HepG2 (cell line): ENCODE data around the gene PPA2. TPM values are rescaled to one million over a fixed set of nuclear protein-coding genes. Genes with fewer than 3 reads are reported as not detected.
A peak's percentile ranks its signal among the peaks of the same experiment; 100 is the strongest.

ENCODE experiments used
- HMGA1 ChIP-seq: sonication (generic); formaldehyde crosslinking; conservative IDR thresholded peaks from 2 replicates; pipeline ENCODE4 v1.4.0; 2020; ENCODE audit warnings: missing genetic modification reagents
- NR2C2 ChIP-seq: sonication (generic); formaldehyde crosslinking; IDR thresholded peaks from 2 replicates; pipeline ENCODE4 v1.4.0; 2020; ENCODE audit warnings: missing genetic modification reagents, mild to moderate bottlenecking, moderate library complexity, borderline replicate concordance
- PHF8 ChIP-seq: sonication (generic); formaldehyde crosslinking; IDR thresholded peaks from 2 replicates; pipeline ENCODE4 v1.5.0; 2020; ENCODE audit warnings: missing genetic modification reagents
- PPARG ChIP-seq: conservative IDR thresholded peaks from 2 replicates; pipeline ENCODE4 v1.6.1; 2016; ENCODE audit warnings: missing biosample characterization, missing genetic modification reagents
- PREB ChIP-seq: sonication (generic); formaldehyde crosslinking; IDR thresholded peaks from 2 replicates; pipeline ENCODE4 v1.4.0; 2020; ENCODE audit warnings: missing genetic modification reagents
- REL ChIP-seq: sonication (generic); formaldehyde crosslinking; conservative IDR thresholded peaks from 2 replicates; pipeline ENCODE4 v1.8.0; 2022; ENCODE audit warnings: mild to moderate bottlenecking, missing genetic modification reagents, moderate library complexity
- SMAD9 ChIP-seq: sonication (generic); formaldehyde crosslinking; IDR thresholded peaks from 2 replicates; pipeline ENCODE4 v1.5.1; 2020; ENCODE audit warnings: mild to moderate bottlenecking, missing genetic modification reagents
- SMC3 ChIP-seq: IDR thresholded peaks from 2 replicates; pipeline ENCODE4 v1.6.1; 2011; ENCODE audit warnings: low read length, improper control_type of control experiment
- STAG1 ChIP-seq: sonication (generic); formaldehyde crosslinking; IDR thresholded peaks from 2 replicates; pipeline ENCODE4 v1.4.0; 2020; ENCODE audit warnings: missing genetic modification reagents
- TARDBP ChIP-seq: sonication (generic); formaldehyde crosslinking; IDR thresholded peaks from 2 replicates; pipeline ENCODE4 v1.8.0; 2022; ENCODE audit warnings: mild to moderate bottlenecking, missing genetic modification reagents
- ZBTB14 ChIP-seq: sonication (generic); formaldehyde crosslinking; IDR thresholded peaks from 2 replicates; pipeline ENCODE4 v1.4.0; 2020; ENCODE audit warnings: missing genetic modification reagents
- ZBTB39 ChIP-seq: sonication (generic); formaldehyde crosslinking; IDR thresholded peaks from 2 replicates; pipeline ENCODE4 v1.5.0; 2020; ENCODE audit warnings: missing genetic modification reagents
- ZMYM3 ChIP-seq: sonication (generic); formaldehyde crosslinking; IDR thresholded peaks from 2 replicates; pipeline ENCODE4 v1.5.1; 2020; ENCODE audit warnings: mild to moderate bottlenecking, missing genetic modification reagents
- ZNF362 ChIP-seq: sonication (generic); formaldehyde crosslinking; IDR thresholded peaks from 2 replicates; pipeline ENCODE4 v1.4.0; 2020; ENCODE audit warnings: missing genetic modification reagents, mild to moderate bottlenecking, borderline replicate concordance
- ZNF598 ChIP-seq: sonication (generic); formaldehyde crosslinking; IDR thresholded peaks from 2 replicates; pipeline ENCODE4 v1.5.1; 2020; ENCODE audit warnings: mild to moderate bottlenecking, missing genetic modification reagents, borderline replicate concordance
- ZNF710 ChIP-seq: sonication (generic); formaldehyde crosslinking; IDR thresholded peaks from 2 replicates; pipeline ENCODE4 v1.5.0; 2020; ENCODE audit warnings: mild to moderate bottlenecking, missing genetic modification reagents, borderline replicate concordance
- ZNF770 ChIP-seq: sonication (generic); formaldehyde crosslinking; IDR thresholded peaks from 2 replicates; pipeline ENCODE4 v1.5.0; 2020; ENCODE audit warnings: mild to moderate bottlenecking, missing genetic modification reagents
- ZSCAN12 ChIP-seq: sonication (generic); formaldehyde crosslinking; IDR thresholded peaks from 2 replicates; pipeline ENCODE4 v1.9.0; 2021; ENCODE audit warnings: mild to moderate bottlenecking, missing genetic modification reagents
- ZSCAN29 ChIP-seq: sonication (generic); formaldehyde crosslinking; conservative IDR thresholded peaks from 2 replicates; pipeline ENCODE4 v1.4.0; 2020; ENCODE audit warnings: mild to moderate bottlenecking, missing genetic modification reagents
- ZSCAN30 ChIP-seq: sonication (generic); formaldehyde crosslinking; IDR thresholded peaks from 2 replicates; pipeline ENCODE4 v1.5.0; 2020; ENCODE audit warnings: mild to moderate bottlenecking, missing genetic modification reagents
- polyA plus RNA-seq, 8 experiments: library from polyadenylated mRNA; depleted of rRNA in 3 of 8; stranded (reverse) in 7 of 8; unstranded in 1 of 8; fragments of >200 nt; fragmentation: Illumina TruSeq in 4 of 8; extraction: Trizol in 4 of 8; gene quantifications; 2 replicates each; pipeline versions ENCODE4 v1.2.1 to v1.2.3, GENCODE V29; 2011 to 2016; ENCODE audit warnings: low read depth in 4 of 8, missing spikeins in 1 of 8, mixed read lengths in 1 of 8; ENCODE audit not compliant: insufficient read depth in 1 of 8
- total RNA-seq, 5 experiments: library from RNA; depleted of rRNA; stranded (reverse); fragments of >200 nt; fragmentation: Illumina TruSeq; extraction: Trizol; gene quantifications; 2 replicates each; pipeline ENCODE4 v1.2.3, GENCODE V29; 2016; ENCODE audit warnings: low read depth in 1 of 5

PPA2 gene
- total and polyA plus RNA-seq, 2 of the 13 experiments (the other 11 are each of a cell fraction or from before 2014, with no cell fraction given) = 44.2 to 70.6 TPM

GRCh38 chr4:105474099-105474518 is 247 bp upstream of the PPA2 start (continued):
- peak; percentile 29; the same call in 1 of the 2 replicates for TF ChIP-seq ZNF362 (CRISPR knock-in tag)
- no peak for TF ChIP-seq PREB (CRISPR knock-in tag)
- no peak for TF ChIP-seq ZBTB14 (CRISPR knock-in tag)
- TF ChIP-seq HMGA1 (CRISPR knock-in tag) = no peak
- TF ChIP-seq REL (CRISPR knock-in tag) = no peak
- TF ChIP-seq ZBTB39 (CRISPR knock-in tag) = no peak
- no peak for TF ChIP-seq PHF8 (CRISPR knock-in tag)
- TF ChIP-seq PPARG (CRISPR knock-in tag) = 0 out of 2 replicates have a peak, but pooled peaks have one; percentile 15
- peak; percentile 53; the same call in 1 of the 2 replicates for TF ChIP-seq ZMYM3
- peak; percentile 83 for TF ChIP-seq TARDBP
- no peak for TF ChIP-seq ZNF598 (CRISPR knock-in tag)
- no peak for TF ChIP-seq ZSCAN12 (CRISPR knock-in tag)
- TF ChIP-seq SMAD9 = no peak
- TF ChIP-seq NR2C2 (CRISPR knock-in tag) = 0 out of 2 replicates have a peak, but pooled peaks have one; percentile 20
- no peak for TF ChIP-seq ZNF710 (CRISPR knock-in tag)
- no peak for TF ChIP-seq ZNF770 (CRISPR knock-in tag)
- TF ChIP-seq ZSCAN29 (CRISPR knock-in tag) = 0 out of 2 replicates have a peak, but pooled peaks have one; percentile 36
- peak; percentile 75; the same call in 1 of the 2 replicates for TF ChIP-seq STAG1
- no peak for TF ChIP-seq SMC3
- no peak for TF ChIP-seq ZSCAN30 (CRISPR knock-in tag)
